SKM-1 (cell line): ENCODE measurements around the gene C2CD4D.

Source experiments
- DNase-seq: peaks from one replicate; lab custom pipeline; 2025; ENCODE audit not compliant: unreplicated experiment; lab: John Stamatoyannopoulos, UW

The C2CD4D gene

GRCh38 chr1:151815716-151816327 lies 23.8 kb downstream of the C2CD4D start:
- no peak for DNase-seq

- no peak for DNase-seq
Measured at GRCh38 chr1:151814971-151815545, 24.6 kb downstream of the C2CD4D start.

- no peak for DNase-seq
Measured at GRCh38 chr1:151814426-151814825, 25.2 kb downstream of the C2CD4D start.

DNA sequence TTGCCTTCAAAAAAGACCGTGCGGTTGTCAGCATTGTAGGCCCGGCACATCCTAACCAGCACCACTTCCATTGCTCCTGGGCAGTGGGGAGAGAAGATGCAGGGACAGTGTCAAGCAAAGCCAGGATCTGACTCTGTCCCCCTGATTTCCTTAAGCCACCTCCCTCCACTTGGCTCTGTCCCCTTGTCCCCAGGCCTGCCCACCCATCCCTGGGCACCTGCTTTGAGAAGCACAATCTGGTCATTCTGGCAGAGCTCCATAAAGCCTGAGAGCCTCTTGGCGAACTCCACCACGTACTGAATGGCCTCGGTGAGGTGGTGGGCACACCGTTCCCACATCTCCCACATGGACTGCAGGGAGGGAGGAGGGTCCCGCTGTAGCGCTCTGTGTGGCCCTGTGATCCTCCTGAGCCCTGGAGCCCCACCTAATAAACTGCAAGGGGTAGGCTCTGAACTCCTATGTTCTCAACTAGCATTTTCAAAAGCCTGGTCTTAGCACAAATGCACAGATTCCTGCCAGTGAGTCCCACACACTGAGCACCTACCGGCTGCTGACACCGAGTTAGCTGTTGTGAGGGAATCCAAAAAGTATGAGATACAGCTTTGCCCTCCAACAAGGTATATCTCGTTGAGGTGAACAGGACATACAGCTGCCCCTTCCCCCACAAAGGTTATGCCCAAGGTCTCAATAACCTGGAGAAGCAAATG lies 26.2 kb downstream of the C2CD4D start:
- DNase-seq: no peak

DNA sequence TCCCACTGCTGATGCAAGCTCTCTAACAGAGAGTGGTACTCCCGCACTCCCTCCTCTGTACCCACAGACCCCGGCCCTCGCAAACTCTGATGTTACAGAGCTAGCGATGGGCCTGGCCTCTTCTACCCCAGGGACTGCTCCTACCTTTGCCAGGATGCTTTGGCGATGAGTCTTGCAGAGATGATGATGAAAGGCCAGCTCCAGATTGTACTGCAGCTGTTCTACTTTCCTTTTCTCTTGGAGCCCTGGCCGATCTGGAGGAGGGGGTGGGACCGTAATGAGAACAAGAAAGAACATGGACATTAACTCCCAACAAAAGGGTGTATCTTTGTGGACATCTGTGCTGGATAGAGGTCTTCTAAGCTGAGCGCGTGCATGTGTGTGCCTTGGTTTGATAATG lies 28.4 kb downstream of the C2CD4D start:
- DNase-seq: no peak

DNA sequence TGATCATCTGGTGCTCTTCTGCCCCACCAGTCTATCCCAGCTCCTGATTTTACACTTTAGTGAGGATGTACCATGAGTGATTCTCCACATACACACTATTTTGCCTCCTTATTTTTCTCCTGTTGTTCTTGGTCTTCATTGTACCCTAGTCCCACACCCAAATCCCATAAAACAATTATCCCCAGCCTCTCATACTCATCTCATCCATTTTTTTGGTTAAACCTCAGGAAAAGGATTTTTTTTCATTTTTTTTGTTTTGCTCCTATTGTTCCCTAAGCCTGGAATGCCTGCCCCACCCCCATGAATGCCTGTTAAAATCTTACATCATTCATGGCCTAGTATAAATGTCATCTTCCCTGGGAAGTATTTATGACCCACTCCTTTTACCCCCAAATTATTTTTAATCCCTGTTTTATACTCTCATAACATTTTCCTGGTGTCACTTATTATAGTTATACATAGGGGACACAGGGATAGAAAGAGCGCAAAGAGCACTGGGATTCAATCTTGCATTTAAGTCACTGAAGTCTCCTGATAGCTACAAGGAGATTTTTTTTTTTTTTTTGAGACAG lies 29.5 kb downstream of the C2CD4D start:
- no peak for DNase-seq

DNA sequence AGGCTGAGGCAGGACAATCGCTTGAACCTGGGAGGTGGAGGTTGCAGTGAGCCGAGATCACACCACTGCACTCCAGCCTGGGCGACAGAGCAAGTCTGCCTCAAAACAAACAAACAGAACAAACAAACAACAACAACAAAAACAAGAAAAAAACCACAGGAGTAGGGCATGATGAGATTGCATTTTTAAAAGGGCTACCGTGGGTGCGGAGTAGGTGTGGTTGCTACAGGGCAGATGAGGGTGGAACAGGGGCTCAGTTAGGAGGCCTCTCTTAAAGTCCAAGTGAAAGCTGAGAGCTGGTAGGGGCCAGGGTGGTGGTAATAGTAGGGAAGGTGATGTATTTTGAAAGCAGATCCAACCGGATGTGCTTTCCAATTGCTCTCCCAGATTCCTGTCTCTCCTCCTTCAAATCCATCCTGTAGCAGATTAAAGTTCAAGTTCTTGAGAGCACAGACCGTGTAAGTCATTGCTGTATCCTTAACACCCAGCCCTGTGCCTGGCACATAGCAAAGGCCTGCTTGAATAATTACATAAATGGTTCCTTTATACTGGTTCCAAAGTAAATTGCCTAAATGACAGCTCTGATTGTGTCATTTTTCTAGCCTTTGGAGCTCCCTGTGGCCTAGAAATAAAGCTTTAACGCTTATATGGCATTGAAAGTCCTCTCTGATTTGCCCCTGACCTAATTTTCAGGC lies 30.2 kb downstream of the C2CD4D start:
- DNase-seq: no peak

GRCh38 chr1:151807766-151808165 lies 31.9 kb downstream of the C2CD4D start:
- DNase-seq: no peak

- DNase-seq: no peak
Measured at GRCh38 chr1:151807131-151807530, 32.5 kb downstream of the C2CD4D start.

DNA sequence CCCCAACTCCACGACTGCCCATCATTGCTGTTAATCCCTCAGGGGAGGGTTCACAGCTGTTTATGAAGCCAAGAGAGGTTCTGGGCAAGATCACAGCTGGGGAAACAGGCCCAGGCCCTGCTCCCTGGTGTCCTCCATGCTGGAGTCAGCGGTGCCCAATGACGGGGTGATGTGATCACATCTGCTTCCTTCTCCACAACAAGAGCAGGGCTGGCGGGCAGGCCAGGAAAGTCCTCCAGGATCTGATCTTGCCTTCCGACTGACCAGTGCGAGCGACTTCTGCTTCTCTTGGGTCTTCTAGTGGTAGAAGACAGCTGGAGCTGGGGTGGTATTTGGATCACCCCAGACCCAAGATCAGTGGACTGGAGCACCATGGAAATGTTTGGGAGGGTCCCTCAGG lies 33.5 kb downstream of the C2CD4D start:
- no peak for DNase-seq

GRCh38 chr1:151805066-151805820 lies 34.4 kb downstream of the C2CD4D start, which contains the start of gene LINGO4:
Gene LINGO4, minus strand, starts transcription at chr1:151805419. Its CDS starts 2,715 bp downstream, at chr1:151802704.
- no peak for DNase-seq

DNA sequence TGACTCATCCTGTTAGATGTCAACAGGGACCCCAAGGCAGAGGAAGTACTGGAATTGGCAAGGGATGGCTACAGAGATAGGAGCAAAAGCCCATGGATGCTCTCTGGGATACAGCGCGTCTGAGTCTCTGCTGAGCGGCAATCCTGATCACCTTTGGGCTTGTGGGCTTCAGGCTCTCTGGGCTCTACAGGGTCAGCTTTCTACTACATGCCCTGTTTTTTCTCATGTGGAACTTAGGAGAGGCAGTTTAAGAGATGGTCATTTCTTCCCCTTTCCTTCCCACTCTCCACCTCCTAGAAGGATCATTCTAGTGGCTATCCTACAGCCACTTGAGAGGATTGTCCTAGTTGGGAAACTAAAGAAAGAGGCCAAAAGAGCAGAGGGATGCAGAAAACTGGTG lies 35.7 kb downstream of the C2CD4D start:
- DNase-seq: no peak

GRCh38 chr1:151803164-151803563 lies 36.5 kb downstream of the C2CD4D start:
- DNase-seq: no peak

GRCh38 chr1:151802372-151802771 lies 37.2 kb downstream of the C2CD4D start:
- no peak for DNase-seq

DNA sequence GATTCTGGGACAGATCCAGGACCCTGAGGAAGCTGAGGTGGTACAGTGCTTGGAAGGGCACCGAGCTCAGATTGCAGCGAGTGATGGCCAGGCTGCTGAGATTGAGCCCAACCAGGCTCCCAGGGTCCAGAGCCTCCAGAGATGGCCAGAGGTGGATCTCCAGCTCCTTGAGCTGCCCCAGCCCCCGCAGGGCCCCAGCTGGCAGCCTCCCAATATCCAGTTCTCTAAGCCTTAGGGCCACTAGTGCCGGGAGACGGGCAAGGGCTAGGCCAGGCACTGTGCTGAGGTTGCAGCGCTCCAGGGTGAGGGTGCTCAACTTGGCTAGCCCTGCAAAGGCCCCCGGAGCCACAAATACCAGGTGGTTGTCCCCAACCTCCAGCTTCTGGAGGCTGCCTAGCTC lies 37.8 kb downstream of the C2CD4D start:
- no peak for DNase-seq

DNA sequence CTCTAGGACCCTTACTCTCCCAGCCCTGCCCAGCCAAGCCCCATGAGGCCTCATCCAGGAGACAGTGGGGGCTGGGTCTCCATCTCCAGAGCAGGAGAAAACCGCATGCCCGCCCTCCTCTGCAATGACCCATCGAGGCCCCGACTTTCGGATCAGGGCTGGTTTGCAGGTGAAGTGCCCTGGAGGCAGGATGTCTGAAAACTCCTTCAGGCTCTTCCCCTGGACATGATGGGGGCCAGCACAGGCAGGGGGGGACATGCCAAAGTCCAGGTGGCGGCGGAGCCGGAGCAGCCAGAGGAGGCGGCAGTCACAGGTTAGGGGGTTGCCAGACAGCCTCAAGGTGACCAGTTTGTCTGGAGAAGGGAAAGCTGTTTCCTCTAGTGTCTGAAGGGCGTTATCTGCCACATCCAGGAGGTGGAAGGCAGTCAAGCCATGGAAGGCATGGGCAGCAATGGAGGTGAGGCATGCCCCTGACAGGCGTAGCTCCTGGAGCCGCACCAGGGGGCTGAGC lies 38.3 kb downstream of the C2CD4D start:
- DNase-seq: no peak

DNA sequence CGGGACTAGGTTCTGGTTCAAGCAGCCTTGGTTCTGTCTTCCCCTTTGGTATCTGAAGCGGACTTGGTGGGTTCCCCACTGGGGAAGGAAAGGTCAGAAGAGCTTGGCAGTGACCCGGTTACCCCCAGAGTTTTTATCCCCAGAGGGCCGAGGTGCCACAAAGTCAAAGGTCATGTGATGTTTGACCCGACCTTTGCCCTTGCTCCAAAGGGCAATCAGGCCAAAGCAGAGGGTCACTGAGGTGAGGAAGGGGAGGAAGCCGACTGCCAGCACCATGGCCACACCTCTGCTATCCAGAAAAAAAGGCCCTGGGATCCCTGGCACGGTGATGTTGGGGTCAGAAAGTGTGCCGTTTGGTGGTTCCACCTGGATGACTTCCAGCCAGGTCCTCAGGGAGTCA lies 38.8 kb downstream of the C2CD4D start:
- DNase-seq: no peak

- DNase-seq: no peak
Measured at GRCh38 chr1:151799179-151800022, 40.2 kb downstream of the C2CD4D start.

DNA sequence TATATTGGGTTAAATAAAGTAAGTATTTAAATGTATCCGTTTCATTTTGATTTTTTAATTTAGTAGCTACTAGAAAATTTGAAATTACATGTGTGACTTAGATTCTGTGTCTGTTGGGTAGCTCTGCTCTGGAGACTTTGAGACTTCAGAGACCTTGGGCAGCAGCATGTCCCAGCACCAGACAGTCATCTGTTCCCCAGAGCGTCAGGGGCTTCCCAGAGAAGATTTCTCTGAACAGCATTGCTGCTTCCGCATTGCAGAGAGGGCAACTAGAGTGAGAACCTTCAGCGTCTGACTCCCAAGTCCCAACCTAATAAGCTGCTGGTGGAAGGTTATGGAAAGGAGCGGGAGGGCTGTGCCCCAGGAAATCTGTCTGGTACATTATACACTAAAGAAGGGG lies 41.0 kb downstream of the C2CD4D start:
- no peak for DNase-seq
